ENCODE data around the gene XRCC6. TPM values are rescaled to one million over a fixed set of nuclear protein-coding genes. Genes with fewer than 3 reads are reported as not detected.
"Not testable (repeated sequence)": the region's sequence is repeated elsewhere in the genome, so short reads cannot be mapped to it uniquely, and the experiment has no call there.

The XRCC6 gene
- total and polyA plus RNA-seq, 2 of the 4 experiments (the other 2 are of a cell fraction) = 202 to 401 TPM

GRCh38 chr22:41634610-41635009 is 13.5 kb downstream of the XRCC6 start:
- H3K9me1 ChIP-seq (ENCODE audit: insufficient read depth, low read length); H3K4ac ChIP-seq (ENCODE audit: low read depth, low read length); H3K27me3 ChIP-seq (ENCODE audit: control insufficient read depth, insufficient read depth, low read length); H2AFZ ChIP-seq (replicated peaks; ENCODE audit: low read length, poor library complexity); POLR2A ChIA-PET (ENCODE audit: unreplicated experiment); H2AK5ac ChIP-seq (ENCODE audit: low read depth, low read length); in situ Hi-C loops (cut with MboI; ENCODE audit: low sequenced_read_pairs); H2BK120ac ChIP-seq (ENCODE audit: low read depth, low read length); H2BK15ac ChIP-seq (ENCODE audit: low read depth, low read length); H3K4me3 ChIP-seq (ENCODE audit: insufficient read depth, low read depth, low read length); H3K14ac ChIP-seq (replicated peaks; ENCODE audit: low read depth, low read length); H3K18ac ChIP-seq (ENCODE audit: low read depth, low read length); H3K56ac ChIP-seq (ENCODE audit: extremely low read depth, insufficient read depth, low read length); H2AK9ac ChIP-seq (replicated peaks; ENCODE audit: low read depth, low read length, poor library complexity); H2BK20ac ChIP-seq (ENCODE audit: low read depth, low read length); BruUV-seq (replicated peaks); H3K27ac ChIP-seq (ENCODE audit: insufficient read depth, low read length); H3K4me1 ChIP-seq (ENCODE audit: control insufficient read depth, insufficient read depth, low read length); H4K5ac ChIP-seq (ENCODE audit: low read depth, low read length); H3K9me3 ChIP-seq (ENCODE audit: control insufficient read depth, insufficient read depth, low read length); ATAC-seq (ENCODE audit: low read depth); H3K23ac ChIP-seq (ENCODE audit: low read depth, low read length); DNase-seq; H4K91ac ChIP-seq (ENCODE audit: insufficient read depth, low read depth, low read length); intact Hi-C loops (cut with micrococcal nuclease); H2BK5ac ChIP-seq (ENCODE audit: low read depth, low read length, poor library complexity, severe bottlenecking); dilution Hi-C loops (cut with HindIII; ENCODE audit: low sequenced_read_pairs, unreplicated experiment); H3K9ac ChIP-seq (ENCODE audit: low read depth, low read length); H3K4me2 ChIP-seq (ENCODE audit: low read depth, low read length); H4K8ac ChIP-seq (ENCODE audit: low read depth in 2 of 2, low read length in 2 of 2): not testable (repeated sequence)
- Histone ChIP-seq H3K79me1 (ENCODE audit: low read depth in 1 of 2, low read length in 2 of 2) (peaks cover 31 to 46% of the 10 kb centered on the region in 2 experiments), H4K20me1 (ENCODE audit: insufficient read depth, low read length) (peaks cover 14% of the 10 kb centered on the region), H3K36me3 (ENCODE audit: control insufficient read depth, insufficient read depth, low read length) (peaks cover 58% of the 10 kb centered on the region)
- WGBS, 2 experiments (ENCODE audit: extremely low coverage in 2 of 2, insufficient read length in 1 of 2) = 100% methylated on average over 2 of the region's 8 CpGs; no CpG with 5 or more reads in 1 of the 2 experiments
- CTCF ChIA-PET = interaction anchor here (0.5 to 0.7 kb wide), 2 partner anchors 16 to 45 kb away, joined by 3 to 4 read pairs; partner anchors contain the start of gene PMM1
